HCEC 1CT (cell line): Measurements from ENCODE around the gene SLC37A1.
"Not testable (repeated sequence)": the region's sequence is repeated elsewhere in the genome, so short reads cannot be mapped to it uniquely, and the experiment has no call there.

Source experiments
- DNase-seq: peaks from one replicate; pipeline ENCODE4 v3.0.0-alpha.2; 2017

The SLC37A1 gene

DNA sequence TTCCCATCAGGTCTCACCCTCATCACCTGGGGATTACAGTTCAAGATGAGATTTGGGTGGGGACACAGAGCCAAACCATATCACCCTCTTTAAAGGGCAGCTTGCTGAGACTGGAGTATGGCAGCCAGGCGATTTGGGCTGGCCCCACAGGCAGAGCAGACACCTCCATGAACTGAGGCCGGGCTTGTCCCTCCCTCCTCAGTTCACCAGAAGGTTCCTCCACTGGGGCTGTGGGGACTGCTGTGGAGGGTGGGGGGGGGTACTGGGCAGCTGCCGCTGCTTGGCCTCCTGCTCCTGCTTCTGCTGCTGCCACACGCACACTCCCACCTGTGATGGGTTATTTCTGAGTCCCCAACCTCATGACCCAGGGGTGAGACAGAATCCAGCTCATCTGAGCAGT lies 85.8 kb downstream of the SLC37A1 start:
- no peak for DNase-seq

DNA sequence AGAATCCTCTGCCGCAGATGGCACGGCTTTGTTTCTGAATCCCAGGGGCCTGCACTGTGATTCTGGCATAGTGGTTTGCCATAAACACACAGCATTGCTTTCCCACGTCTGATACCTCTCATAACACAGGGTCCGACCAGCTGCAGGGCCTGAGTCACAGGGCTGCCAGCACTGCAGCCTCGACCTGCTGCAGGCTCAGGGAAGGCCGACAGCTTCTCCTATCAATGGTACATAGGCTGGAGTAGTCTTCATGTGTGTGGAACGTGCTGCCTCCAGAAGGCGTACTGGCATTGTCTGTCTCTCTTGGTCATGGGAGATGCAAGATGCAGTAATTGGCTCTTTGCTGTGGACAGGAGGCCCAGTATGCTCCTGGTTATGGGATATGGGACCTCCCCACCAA lies 86.3 kb downstream of the SLC37A1 start:
- DNase-seq, result no peak

DNA sequence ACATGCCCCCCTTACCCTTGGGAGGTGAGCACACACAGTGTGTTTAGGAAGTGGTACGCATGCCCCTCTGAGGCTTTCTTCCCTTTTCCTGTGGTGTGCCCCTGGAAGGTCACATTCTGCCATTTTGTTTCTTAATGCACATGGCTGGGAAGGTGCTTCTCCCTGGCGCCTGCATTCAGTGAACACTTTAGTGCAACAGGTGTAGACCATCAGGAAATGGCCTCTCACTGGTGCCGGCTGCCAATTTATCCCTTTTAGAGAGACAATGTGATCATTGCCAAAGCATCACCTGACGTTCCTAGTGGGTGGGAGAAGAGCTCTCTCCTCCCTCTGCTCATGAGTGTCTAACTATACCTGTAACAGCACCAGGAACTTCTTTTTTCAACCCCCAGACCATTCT lies 88.0 kb downstream of the SLC37A1 start:
- no peak for DNase-seq

DNA sequence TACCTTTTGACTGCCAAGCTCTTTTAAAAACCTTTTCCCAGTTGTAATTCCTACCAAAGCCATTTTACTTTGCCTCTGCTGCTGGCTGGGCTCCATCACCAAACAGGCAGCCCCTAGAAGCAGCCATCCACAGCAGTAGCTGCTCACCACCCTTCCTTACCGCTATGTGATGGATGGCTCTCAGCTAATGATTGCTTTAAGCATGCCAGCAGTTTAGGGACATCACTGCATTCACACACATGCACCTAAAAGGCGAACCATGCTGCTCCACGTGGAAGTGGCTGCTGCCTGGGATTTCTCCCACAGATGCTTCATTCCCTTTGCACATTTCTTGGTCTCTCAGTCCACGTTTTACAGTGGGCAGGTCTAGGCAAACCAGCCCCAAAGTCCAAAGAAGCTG lies 93.5 kb downstream of the SLC37A1 start:
- DNase-seq, result no peak

DNA sequence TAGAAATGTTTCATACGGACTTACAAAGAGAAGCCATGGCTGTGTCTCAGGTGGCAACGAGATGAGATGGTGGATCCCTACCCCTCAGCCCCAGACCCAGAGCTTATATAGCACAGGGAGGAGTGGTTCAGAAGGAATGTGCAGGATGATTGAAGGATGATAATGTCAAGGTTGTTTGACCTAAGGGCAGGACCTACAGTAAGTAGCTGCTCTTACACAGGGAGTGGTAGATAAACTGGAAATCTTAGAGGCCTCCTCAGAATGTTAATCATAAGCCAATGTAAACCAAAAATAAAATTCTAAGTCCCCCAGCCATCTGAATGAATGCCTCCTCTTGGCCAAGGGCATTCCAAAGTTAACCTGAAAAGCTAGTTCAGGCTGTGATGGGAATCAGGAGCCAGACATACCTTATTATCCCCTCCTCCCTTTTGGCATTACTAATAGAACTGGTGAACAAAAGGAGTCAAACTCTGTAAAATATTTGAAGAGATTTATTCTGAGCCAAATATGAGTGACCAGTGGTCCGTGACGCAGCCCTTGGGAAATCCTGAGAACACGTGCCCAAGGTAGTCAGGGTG lies 94.0 kb downstream of the SLC37A1 start:
- no peak for DNase-seq

DNA sequence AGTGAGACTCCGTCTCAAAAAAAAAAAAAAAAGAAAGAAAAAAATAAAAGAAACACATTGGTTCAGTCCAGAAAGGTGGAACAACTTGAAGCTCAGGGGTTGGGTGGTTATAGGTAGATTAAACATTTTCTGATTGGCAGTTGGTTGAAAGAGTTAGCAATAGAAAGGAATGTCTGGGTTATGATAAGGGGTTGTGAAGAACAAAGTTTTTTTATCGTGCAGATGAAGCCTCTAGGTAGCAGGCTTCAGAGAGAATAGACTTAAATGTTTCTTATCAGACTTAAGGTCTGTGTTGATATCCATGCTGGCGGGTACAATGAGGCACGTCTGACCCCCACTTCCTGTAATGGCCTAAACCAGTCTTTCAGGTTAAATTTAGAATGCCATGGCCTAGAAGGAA lies 94.8 kb downstream of the SLC37A1 start:
- DNase-seq, result no peak

DNA sequence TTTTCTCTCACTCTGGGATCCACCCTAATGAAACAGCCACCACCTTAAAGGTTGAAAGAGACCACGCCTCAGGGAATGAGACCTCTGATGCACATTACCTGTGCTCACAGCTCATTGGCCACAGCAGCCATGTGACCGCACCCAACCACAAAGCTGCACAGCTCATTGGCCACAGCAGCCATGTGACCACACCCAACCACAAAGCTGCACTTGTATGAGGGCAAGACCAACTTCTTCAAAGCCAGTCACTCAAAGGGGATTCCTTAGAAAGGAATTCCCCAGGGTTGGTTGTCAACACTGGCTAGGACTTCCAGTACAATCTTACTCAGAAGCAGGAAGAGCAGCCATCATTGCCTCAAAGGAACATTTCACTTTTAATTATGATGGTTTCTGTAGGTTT lies 96.2 kb downstream of the SLC37A1 start:
- DNase-seq, result no peak

DNA sequence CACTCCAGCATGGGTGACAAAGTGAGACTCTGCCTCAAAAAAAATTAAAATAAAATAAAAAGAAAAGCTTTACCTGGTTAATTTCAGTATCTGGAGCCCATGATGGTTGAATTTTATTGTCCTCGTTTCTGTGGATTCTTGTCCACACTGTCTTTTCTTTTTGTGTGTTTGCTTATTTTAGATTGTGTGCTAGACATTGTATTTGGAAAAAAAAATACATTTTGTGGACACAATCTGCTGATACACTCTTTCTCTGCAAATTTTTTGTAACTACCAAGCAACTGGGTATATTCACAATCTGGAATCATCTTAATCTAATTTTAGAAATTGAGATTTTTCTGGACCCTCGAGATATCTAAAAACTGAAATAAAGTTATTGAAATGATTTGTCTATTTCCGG lies 98.2 kb downstream of the SLC37A1 start:
- no peak for DNase-seq

DNA sequence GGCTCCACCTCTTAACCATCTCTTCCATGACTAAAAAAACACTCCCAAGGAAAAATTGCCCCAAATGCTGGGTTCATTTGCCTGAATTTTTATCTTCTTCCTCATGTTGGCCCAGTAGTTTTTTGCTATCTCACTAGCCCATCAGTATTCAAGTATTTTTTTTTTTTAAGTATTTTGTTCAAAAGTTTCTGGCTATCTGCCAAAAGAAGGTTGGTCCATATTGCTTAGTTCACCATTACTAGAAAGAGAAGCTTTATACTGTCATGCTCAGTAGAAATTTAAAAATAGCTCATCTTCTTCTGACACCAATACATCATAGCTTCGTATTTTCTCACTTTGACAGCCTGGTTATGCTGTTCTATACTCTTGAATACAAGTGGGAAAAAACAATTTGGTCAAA lies 98.7 kb downstream of the SLC37A1 start:
- DNase-seq, result no peak

DNA sequence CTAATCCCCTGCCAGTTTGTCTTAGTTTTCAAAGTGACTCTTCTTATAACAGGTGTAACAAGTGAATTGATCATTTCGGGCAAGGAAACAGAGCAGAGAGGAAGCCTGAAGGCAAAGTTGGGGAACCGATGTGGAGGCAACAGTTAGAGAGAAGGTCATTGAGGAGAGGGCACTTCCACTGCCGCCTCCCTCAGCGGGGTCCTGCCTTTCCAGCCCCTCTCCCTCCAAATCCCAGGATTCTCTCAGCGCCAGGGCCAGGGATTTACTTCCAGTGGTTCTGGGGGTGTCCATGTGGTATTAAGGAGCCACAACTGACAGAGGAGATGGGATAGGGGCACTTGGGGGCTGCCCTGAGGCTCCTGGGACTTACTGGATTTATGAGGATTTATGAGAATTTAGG lies 100.1 kb downstream of the SLC37A1 start:
- DNase-seq, result no peak

DNA sequence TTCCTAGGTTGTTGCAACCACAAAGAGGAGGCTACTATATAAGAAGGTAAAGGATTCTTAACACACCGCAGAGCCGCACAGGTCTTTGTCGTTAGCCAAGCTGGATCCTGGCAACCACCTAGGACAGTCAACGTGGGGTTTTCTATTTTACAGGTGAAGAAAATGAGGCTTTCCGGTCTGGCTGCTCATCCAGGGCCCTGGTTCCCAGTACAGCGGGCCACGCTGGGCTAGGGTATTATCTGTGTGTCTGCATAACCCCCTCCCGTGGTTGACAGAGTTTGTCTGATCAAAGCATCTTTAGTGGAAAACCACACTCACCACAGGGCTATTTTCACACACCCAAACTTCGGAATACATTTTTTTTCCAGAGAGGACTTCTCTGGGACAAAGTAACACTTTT lies 100.7 kb downstream of the SLC37A1 start:
- DNase-seq, result no peak

DNA sequence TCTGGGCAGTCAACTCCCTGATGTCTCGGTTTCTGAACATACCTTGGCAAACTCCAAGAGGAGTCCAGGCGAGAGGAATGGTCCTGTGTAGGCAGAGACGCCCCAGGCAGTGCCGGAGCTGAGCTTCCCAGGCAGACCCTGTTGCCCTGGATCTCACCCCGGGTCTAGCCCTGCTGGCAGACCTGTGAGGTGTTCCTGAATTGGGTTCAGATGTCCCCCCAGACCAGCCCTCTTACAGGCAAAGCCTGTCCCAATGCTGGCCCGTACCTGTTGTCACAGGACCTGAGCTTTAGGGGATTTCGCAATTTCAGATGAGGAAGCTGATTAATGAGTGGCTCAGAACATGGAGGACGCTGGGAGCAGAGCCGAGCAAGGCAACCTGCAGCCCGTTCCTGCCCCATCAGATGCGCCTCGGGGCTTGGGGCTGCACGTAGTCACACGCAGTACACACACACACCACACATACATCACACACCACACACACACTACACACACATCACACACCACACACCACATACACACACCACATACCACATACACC lies 101.2 kb downstream of the SLC37A1 start:
- DNase-seq, result no peak

DNA sequence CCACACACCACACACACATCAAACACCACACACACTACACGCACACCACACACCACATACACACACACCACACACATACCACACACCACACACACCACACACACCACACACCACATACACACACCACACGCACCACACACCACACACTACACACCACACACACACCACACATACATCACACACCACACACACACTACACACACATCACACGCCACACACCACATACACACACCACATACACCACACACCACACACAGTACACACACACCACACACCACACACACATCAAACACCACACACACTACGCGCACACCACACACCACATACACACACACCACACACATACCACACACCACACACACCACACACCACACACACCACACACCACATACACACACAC lies 101.7 kb downstream of the SLC37A1 start:
- not testable (repeated sequence) for DNase-seq

DNA sequence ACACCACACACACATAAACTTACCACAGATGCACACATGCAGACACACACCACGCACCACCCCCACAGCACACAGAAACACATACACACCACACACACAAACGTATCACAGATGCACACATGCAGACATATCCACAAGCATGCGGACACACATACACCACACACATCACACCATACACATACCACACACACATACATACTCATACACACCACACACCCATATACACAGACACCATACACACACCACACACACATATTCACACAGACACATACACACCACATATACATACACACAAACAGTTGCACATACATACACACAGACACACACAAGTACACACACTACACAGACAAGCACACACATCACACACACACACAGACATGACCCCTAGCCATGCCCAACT lies 102.3 kb downstream of the SLC37A1 start:
- DNase-seq, result no peak

DNA sequence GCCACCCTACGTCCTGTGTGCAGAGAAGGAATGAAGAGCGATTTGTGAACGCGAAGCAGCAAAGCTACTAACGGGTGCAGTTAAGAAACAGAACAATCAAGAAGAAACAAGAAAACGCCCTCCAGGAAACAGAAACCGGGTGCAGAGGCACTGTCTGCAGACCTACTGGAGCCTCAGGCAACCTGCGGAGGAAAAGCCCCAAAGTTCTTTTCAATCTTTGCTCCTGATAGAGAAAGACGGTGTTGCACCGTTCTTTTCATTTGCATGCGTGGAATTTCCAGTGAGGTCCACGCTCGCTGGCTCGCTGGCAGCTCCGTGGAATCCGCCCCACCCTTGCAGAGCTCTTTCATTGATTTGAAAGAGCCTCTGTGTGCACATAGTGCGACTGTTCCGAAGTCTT lies 102.8 kb downstream of the SLC37A1 start:
- DNase-seq, result no peak

DNA sequence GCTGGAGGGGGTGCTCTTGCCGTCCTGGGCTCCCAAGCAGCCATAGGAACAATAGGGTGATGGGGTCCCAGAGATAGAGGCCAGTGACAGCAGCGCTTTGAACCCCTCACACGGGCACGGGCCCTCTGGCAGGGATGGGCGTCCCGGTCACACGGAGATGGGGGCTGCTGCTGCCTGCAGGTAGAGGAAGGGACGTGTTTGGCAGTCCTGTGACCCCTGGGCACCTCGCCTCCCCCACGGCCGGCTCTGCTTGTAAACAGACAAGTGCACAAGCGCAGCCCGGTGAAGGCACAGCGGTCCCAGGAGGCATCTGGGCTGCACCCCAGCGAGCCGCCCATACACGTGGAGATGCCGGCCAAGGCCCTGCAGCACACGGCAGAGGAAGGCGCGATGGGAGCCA lies 103.3 kb downstream of the SLC37A1 start:
- DNase-seq, result no peak

DNA sequence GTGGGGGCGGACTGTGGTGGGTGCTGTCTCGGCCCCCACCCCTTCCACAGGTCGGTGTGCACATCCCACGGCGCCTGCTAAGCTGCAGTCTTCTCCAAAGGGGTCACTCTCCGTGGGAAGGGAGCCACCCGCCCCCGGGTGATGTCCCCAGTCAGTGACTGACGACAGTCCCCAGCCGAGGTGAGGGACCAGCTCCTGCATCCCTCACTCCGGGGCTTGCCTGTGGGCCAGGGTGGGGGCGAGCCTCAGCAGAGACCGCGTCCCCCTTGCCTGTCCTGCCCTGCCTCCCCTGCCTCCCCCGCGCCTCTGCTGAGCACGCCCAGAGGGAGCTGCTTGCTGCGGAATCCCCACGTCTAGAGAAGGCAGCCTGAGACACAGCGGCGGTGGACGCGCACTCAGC lies 103.8 kb downstream of the SLC37A1 start:
- DNase-seq, result no peak

DNA sequence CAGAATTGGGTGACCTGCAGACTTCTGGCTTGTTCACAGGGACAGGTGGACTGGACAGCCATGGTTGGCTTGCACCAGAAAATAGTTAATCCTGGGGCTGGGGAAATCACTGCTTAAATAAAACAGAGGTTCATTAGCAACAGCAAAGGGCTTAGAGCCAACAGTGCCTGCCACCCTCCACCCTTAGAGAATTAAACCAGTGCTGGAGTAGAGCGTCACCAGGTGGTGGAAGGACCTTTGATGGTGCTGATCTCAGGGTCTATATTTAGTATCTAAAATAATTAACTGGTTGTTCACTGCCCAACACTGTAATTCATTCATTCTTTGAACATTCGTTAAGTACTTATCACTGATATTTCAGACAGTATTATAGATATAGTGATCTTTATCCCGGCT lies 105.1 kb downstream of the SLC37A1 start:
- no peak for DNase-seq

DNA sequence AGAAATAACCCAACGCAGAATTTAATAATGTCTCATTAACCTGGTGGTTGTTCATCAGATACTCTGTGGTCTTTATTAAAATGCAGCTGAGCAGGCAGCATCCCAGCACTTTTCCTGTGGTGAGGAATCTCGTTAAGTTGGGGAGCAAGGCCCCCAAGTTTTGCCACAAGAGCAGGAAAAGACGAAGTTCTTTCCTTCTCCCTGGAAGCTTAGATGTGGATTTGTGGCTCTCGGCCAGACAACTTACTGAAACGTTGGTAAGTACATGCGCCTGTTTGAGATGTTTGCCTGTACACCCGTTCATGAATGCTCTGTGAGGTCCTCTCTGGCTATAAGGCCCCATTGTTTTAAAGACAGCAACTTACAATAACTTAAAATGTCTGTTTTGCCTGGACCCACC lies 105.5 kb downstream of the SLC37A1 start:
- DNase-seq, result no peak

DNA sequence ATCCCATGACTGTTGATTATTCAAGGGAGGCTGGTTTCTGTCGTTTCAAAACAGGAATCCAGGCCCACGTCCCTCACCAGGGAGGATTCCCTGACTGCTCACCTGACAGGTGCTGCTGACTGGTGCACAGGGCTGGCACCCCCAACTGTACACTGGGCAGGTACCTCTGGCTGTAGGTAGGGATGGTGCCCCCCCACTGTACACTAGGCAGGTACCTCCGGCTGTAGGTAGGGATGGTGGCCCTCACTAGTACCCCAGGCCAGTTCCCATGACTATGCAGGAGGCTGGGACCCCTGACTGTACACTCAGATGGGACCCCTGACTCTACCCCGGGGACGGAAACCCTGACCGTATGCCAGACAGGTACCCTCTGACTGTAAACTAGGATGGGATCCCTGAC lies 106.2 kb downstream of the SLC37A1 start:
- DNase-seq, result no peak

DNA sequence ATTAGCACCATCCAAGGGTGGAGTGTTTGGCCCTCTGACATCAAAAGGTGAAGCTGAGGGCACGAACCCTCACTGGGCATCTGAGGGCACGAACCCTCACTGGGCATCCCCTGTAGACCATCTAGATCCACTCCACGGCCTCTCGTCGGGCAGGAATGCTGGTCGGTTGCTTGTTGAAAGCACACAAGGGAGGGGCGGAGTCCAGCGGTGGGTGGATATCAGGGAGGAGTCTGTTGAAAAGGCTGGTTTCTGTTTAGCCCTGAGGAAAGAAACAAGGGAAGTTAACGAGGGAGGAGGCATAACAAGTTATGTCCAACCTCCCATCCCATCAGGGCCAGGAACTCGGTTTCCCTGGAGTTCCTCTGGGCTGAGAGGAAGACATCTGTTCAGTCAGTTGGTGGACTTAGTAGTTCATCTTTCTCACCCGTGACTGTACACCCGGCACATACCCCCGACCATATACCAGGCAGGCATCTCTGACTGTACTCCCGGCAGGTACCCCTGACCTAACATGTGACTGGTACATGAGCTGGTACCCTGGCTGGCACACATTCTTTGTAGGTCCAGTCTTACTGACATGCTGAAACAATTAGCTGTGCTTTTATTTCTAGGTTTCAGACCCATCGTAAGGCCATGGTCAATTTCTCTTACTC lies 107.6 kb downstream of the SLC37A1 start:
- DNase-seq, result no peak

DNA sequence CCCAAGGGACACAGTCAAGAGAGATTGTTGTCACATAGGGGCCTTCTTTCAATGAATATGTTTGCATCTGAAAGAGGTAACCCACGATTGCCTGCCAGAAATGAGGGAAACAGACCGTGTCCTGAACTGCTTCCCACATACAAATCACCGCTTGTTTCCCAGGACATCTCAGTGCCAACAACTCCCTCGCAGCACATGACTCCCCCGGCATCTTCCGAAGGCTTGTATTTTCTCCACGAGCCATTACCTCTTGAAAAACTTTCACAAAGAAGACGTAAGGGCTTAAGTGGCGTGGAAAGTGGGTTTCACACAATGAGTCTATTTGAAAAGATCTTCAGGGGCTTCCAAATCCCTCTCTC lies 108.1 kb downstream of the SLC37A1 start:
- no peak for DNase-seq

DNA sequence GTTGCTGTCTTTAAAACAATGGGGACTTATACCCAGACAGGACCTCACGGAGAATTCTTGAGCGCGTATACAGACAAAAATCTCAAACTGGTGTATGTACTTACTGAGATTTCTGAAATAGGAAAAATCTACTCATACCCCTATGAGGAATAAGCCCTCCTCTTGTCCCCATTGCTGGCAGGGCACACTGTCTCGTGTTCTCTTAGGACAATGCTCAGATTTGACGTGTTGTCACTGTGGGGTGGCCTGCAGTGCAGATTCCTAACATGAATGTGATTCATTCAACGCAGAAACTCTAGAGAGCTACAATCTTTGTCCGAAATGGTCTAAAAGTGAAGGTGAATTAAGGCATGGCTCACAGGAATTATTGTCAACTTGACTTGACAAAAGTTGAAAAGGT lies 108.6 kb downstream of the SLC37A1 start:
- DNase-seq, result no peak

DNA sequence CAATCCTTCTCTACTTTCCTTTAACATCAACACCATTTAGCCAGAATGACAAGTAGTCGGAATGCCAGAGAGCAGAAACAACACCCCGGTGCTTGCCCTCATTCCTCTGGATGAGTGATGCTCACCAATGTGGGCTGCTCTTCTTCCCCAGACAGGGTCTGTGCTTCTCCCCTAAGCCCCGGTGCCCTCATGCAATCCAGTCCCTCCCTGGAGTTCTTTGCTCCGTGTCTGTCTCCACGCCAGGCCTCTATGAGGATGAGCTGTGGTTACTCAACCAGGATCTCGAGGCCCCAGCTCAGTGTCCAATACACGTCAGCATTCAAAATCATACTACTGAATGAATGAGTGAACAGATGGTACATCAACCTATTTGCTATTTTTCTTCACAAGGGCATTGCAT lies 110.0 kb downstream of the SLC37A1 start:
- DNase-seq, result no peak

DNA sequence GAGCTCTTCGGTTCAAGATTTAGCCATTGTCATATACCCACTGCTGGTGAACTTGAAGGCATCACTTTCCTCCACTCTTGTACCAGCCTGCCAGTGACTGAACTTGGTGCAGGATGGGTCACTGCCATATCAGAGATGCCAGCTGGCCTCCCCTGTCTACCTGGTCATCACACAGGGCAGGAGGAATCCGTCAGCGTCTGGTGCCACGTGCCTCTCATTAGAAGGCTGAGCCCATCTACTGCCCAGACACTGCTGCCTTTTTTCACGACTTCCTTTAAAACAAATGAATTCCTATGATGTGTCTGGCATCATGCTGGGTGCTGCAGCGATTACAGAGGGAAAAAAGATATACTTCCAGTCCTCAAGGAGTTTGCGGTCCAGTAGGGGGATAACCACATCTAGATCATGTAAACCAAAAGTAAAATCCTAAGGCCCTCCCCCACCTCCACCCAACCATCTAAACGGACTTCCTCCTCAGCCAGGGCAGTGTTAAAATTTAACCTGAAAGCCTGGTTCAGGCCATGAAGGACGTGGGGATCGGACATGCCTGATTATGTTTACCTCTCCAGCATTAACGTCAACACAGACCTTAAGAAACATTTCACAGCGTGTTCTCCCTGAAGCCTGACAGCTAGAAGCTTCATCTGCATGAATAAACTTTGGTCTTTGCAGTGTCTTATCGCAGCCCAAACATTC lies 110.6 kb downstream of the SLC37A1 start:
- DNase-seq, result no peak
